ENCODE results near the gene TYRP1.

TYRP1 gene

GRCh38 chr9:12698266-12698665 lies 5.1 kb downstream of the TYRP1 start:
- TF ChIP-seq CTCF (IDR thresholded peaks at IDR 0.05; ENCODE audit: low read depth, low read length) (no peak), EZH2phosphoT487 (IDR thresholded peaks at IDR 0.05; ENCODE audit: low read depth) (no peak)
- H3K9ac ChIP-seq (ENCODE audit: low read length), result no peak overlapping the region
- H3K4me3 ChIP-seq (ENCODE audit: low read length), result no peak overlapping the region
- no peaks in the 10 kb centered on the region for H4K20me1 ChIP-seq (ENCODE audit: insufficient read depth, low read length)
- H3K4me1 ChIP-seq (ENCODE audit: low read length), result no peaks in the 10 kb centered on the region
- H2AFZ ChIP-seq (ENCODE audit: low read depth, low read length), result no peak overlapping the region
- H3K79me2 ChIP-seq (ENCODE audit: low read length), result no peaks in the 10 kb centered on the region
- no peaks in the 10 kb centered on the region for H3K27me3 ChIP-seq (ENCODE audit: low read depth, low read length)
- H3K4me2 ChIP-seq (ENCODE audit: low read length), result no peak overlapping the region
- H3K27ac ChIP-seq (ENCODE audit: low read length), result no peak overlapping the region
- H3K9me3 ChIP-seq (ENCODE audit: insufficient read depth, low read length), result no peaks in the 10 kb centered on the region
- no peaks in the 10 kb centered on the region for H3K36me3 ChIP-seq (replicated peaks; ENCODE audit: low read depth, low read length)

GRCh38 chr9:12698986-12699385 lies 5.8 kb downstream of the TYRP1 start:
- H3K36me3 ChIP-seq (replicated peaks; ENCODE audit: low read depth, low read length), result no peaks in the 10 kb centered on the region
- H3K79me2 ChIP-seq (ENCODE audit: low read length), result no peaks in the 10 kb centered on the region
- H3K9ac ChIP-seq (ENCODE audit: low read length), result no peak overlapping the region

GRCh38 chr9:12699529-12699928 lies 6.3 kb downstream of the TYRP1 start:
- Histone ChIP-seq H3K9ac (ENCODE audit: low read length) (no peak overlapping the region), H3K27ac (ENCODE audit: low read length) (no peak overlapping the region), H4K20me1 (ENCODE audit: insufficient read depth, low read length) (no peaks in the 10 kb centered on the region), H3K36me3 (replicated peaks; ENCODE audit: low read depth, low read length) (no peaks in the 10 kb centered on the region), H3K4me1 (ENCODE audit: low read length) (no peaks in the 10 kb centered on the region), H3K4me3 (ENCODE audit: low read length) (no peak overlapping the region), H2AFZ (ENCODE audit: low read depth, low read length) (no peak overlapping the region), H3K27me3 (ENCODE audit: low read depth, low read length) (no peaks in the 10 kb centered on the region), H3K9me3 (ENCODE audit: insufficient read depth, low read length) (no peaks in the 10 kb centered on the region), H3K79me2 (ENCODE audit: low read length) (no peaks in the 10 kb centered on the region), H3K4me2 (ENCODE audit: low read length) (no peak overlapping the region)
- TF ChIP-seq EZH2phosphoT487 (IDR thresholded peaks at IDR 0.05; ENCODE audit: low read depth), result no peak
- TF ChIP-seq CTCF (IDR thresholded peaks at IDR 0.05; ENCODE audit: low read depth, low read length), result no peak

More at GRCh38 chr9:12698986-12699385, 5.8 kb downstream of the TYRP1 start:
- Histone ChIP-seq H3K4me2 (ENCODE audit: low read length) (no peak overlapping the region), H3K27me3 (ENCODE audit: low read depth, low read length) (no peaks in the 10 kb centered on the region), H3K27ac (ENCODE audit: low read length) (no peak overlapping the region), H3K4me3 (ENCODE audit: low read length) (no peak overlapping the region), H2AFZ (ENCODE audit: low read depth, low read length) (no peak overlapping the region), H3K4me1 (ENCODE audit: low read length) (no peaks in the 10 kb centered on the region), H3K9me3 (ENCODE audit: insufficient read depth, low read length) (no peaks in the 10 kb centered on the region), H4K20me1 (ENCODE audit: insufficient read depth, low read length) (no peaks in the 10 kb centered on the region)
- TF ChIP-seq EZH2phosphoT487 (IDR thresholded peaks at IDR 0.05; ENCODE audit: low read depth), result no peak
- TF ChIP-seq CTCF (IDR thresholded peaks at IDR 0.05; ENCODE audit: low read depth, low read length), result peak; percentile 30

- H3K27me3 ChIP-seq (ENCODE audit: low read depth, low read length), result no peaks in the 10 kb centered on the region
- no peaks in the 10 kb centered on the region for H3K9me3 ChIP-seq (ENCODE audit: insufficient read depth, low read length)
- no peaks in the 10 kb centered on the region for H3K79me2 ChIP-seq (ENCODE audit: low read length)
- H2AFZ ChIP-seq (ENCODE audit: low read depth, low read length), result no peak overlapping the region
- no peak overlapping the region for H3K4me3 ChIP-seq (ENCODE audit: low read length)
- no peak overlapping the region for H3K9ac ChIP-seq (ENCODE audit: low read length)
- no peaks in the 10 kb centered on the region for H4K20me1 ChIP-seq (ENCODE audit: insufficient read depth, low read length)
- no peak for TF ChIP-seq EZH2phosphoT487 (IDR thresholded peaks at IDR 0.05; ENCODE audit: low read depth)
- no peak overlapping the region for H3K4me2 ChIP-seq (ENCODE audit: low read length)
- no peak overlapping the region for H3K27ac ChIP-seq (ENCODE audit: low read length)
- H3K4me1 ChIP-seq (ENCODE audit: low read length), result no peaks in the 10 kb centered on the region
- no peaks in the 10 kb centered on the region for H3K36me3 ChIP-seq (replicated peaks; ENCODE audit: low read depth, low read length)
Observed at GRCh38 chr9:12701126-12701525, 7.9 kb downstream of the TYRP1 start.

Measured in OCI-LY3 (cell line).